DOHH2 (cell line): ENCODE measurements around the gene UBE2S.

Source experiments
- H3F3A ChIP-seq: fragments of 200-600 bp; sonication (generic), shearing (Covaris generic); 2 replicates; pipeline ENCODE4 v1.6.0; 2016; ENCODE audit warnings: antibody characterized with exemption, mild to moderate bottlenecking; ENCODE audit not compliant: control insufficient read depth, insufficient read depth
- H3K27ac ChIP-seq: fragments of 200-600 bp; sonication (generic); 2 replicates; pipeline ENCODE4 v1.5.1; 2014; ENCODE audit warnings: low read depth, mild to moderate bottlenecking, low read length, moderate library complexity
- H3K27me3 ChIP-seq: fragments of 200-600 bp; sonication (generic); 2 replicates; pipeline ENCODE4 v1.6.1; 2014; ENCODE audit warnings: mild to moderate bottlenecking, low read length, mixed read lengths; ENCODE audit not compliant: control insufficient read depth
- H3K36me3 ChIP-seq: fragments of 200-600 bp; sonication (generic); 2 replicates; pipeline ENCODE4 v1.6.1; 2014; ENCODE audit warnings: mild to moderate bottlenecking, low read length, moderate library complexity, mixed read lengths; ENCODE audit not compliant: control insufficient read depth
- H3K4me1 ChIP-seq: fragments of 200-600 bp; sonication (generic); 2 replicates; pipeline ENCODE4 v1.6.1; 2014; ENCODE audit warnings: mild to moderate bottlenecking, low read length, mixed read lengths; ENCODE audit not compliant: control insufficient read depth
- H3K4me2 ChIP-seq: fragments of 200-600 bp; sonication (generic); 2 replicates; pipeline ENCODE4 v1.6.0; 2014; ENCODE audit warnings: mild to moderate bottlenecking, low read length, moderate library complexity
- H3K4me3 ChIP-seq: fragments of 200-600 bp; sonication (generic); 2 replicates; pipeline ENCODE4 v1.5.1; 2014; ENCODE audit warnings: mild to moderate bottlenecking, low read length, mixed read lengths
- H3K79me2 ChIP-seq: fragments of 200-600 bp; sonication (generic); 2 replicates; pipeline ENCODE4 v1.6.1; 2014; ENCODE audit warnings: mild to moderate bottlenecking, low read length, mixed read lengths; ENCODE audit not compliant: control insufficient read depth
- H3K9me2 ChIP-seq: fragments of 200-600 bp; sonication (generic); replicated peaks from 2 replicates; pipeline ENCODE4 v1.6.1; 2014; ENCODE audit warnings: mild to moderate bottlenecking, low read length, mixed read lengths; ENCODE audit not compliant: control insufficient read depth
- H3K9me3 ChIP-seq: fragments of 200-600 bp; sonication (generic); 2 replicates; pipeline ENCODE4 v1.6.1; 2014; ENCODE audit warnings: antibody characterized with exemption, low read length, mixed read lengths; ENCODE audit not compliant: control insufficient read depth, insufficient read depth
- H4K20me1 ChIP-seq: fragments of 200-600 bp; sonication (generic); 2 replicates; pipeline ENCODE4 v1.6.0; 2014; ENCODE audit warnings: low read depth, mild to moderate bottlenecking, antibody characterized with exemption, low read length, moderate library complexity; ENCODE audit not compliant: control insufficient read depth, insufficient read depth
- EZH2phosphoT487 ChIP-seq: fragments of 200-600 bp; sonication (generic); IDR thresholded peaks from 2 replicates; pipeline ENCODE4 v1.6.1; 2017; ENCODE audit warnings: borderline replicate concordance, mild to moderate bottlenecking, antibody characterized with exemption, low read length, moderate library complexity, mixed read lengths
- TF ChIP-seq, protein P1 (sequence below): fragments of 200-600 bp; sonication (generic); IDR thresholded peaks from one replicate; pipeline ENCODE4 v1.5.1; 2014; ENCODE audit warnings: antibody characterized with exemption, mild to moderate bottlenecking, low read depth, low read length; ENCODE audit not compliant: poor library complexity, severe bottlenecking

UBE2S gene

DNA sequence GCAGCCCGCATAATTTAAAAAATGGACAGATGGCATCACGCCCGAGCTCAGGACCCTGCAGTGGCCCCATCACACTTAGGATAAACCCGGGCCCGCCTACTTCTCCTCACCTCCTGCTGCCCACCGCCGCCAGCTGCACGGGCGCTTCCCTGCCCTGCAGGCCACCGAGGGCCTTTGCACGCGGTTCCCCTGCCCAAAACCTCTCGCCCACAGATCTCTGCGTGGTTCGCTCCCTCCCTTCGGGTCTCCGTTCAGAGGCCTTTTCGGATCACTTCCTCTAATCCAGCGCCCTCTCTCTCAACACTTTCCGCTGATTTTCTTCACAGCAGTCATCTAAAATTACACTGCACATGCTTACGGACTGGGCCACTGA is 33.7 kb upstream of the UBE2S start:
- no peak overlapping the region for H3K4me3 ChIP-seq
- peaks cover 32% of the 10 kb centered on the region for H3K27me3 ChIP-seq
- H3K4me2 ChIP-seq, result peak overlapping the region; percentile 42

DNA sequence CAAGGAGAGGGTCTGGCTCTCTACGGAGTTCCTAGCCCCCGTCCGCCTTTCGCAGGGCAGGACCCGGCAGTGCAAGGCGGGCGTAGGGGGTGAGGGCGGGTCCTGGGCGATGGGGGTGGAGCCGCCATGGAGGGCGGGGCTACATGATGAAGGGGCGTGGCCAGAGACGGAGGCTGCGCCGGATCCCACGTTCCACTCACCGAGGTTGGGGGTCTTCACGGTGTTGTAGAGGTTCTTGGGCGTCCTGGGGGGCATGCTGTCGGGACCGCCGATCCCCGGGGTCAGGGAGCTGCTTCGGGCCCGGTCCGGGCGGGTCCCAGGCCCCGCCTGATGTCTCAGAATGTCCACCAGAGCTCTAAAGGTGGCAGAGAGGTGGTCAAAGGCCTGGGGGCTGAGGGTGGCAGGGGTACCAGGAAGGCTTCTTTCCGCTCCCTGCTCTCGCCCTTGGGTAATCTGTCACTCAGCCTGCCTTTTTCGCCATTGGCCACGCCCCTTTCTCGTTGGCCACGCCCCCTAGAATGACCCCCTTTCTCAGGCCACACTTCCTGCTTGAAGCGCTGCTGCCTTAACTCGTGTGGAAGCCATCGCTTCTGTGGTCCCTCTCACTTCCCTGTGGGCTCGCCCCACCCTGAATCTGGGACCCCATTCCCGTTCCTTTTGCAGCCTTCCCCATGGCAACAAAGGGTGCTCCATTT is 33.0 kb upstream of the UBE2S start:
- H3K4me2 ChIP-seq, result peak overlapping the region; percentile 42
- H3K27me3 ChIP-seq, result peaks cover 32% of the 10 kb centered on the region
- no peaks in the 10 kb centered on the region for H3K36me3 ChIP-seq
- H4K20me1 ChIP-seq, result no peaks in the 10 kb centered on the region; the same call in 1 of the 2 replicates
- TF ChIP-seq, protein P1, sequence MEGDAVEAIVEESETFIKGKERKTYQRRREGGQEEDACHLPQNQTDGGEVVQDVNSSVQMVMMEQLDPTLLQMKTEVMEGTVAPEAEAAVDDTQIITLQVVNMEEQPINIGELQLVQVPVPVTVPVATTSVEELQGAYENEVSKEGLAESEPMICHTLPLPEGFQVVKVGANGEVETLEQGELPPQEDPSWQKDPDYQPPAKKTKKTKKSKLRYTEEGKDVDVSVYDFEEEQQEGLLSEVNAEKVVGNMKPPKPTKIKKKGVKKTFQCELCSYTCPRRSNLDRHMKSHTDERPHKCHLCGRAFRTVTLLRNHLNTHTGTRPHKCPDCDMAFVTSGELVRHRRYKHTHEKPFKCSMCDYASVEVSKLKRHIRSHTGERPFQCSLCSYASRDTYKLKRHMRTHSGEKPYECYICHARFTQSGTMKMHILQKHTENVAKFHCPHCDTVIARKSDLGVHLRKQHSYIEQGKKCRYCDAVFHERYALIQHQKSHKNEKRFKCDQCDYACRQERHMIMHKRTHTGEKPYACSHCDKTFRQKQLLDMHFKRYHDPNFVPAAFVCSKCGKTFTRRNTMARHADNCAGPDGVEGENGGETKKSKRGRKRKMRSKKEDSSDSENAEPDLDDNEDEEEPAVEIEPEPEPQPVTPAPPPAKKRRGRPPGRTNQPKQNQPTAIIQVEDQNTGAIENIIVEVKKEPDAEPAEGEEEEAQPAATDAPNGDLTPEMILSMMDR, result no peak
- no peak for TF ChIP-seq EZH2phosphoT487
- H3F3A ChIP-seq, result peaks cover 5% of the 10 kb centered on the region; the same call in 1 of the 2 replicates
- no peaks in the 10 kb centered on the region for H3K9me3 ChIP-seq
- H3K27ac ChIP-seq, result no peak overlapping the region
- H3K79me2 ChIP-seq, result no peaks in the 10 kb centered on the region
- no peak overlapping the region for H3K4me3 ChIP-seq
- no peaks in the 10 kb centered on the region for H3K9me2 ChIP-seq
- peaks cover 15% of the 10 kb centered on the region for H3K4me1 ChIP-seq

More for the DNA sequence above, 33.7 kb upstream of the UBE2S start:
- Histone ChIP-seq H3K9me3 (no peaks in the 10 kb centered on the region), H3K36me3 (no peaks in the 10 kb centered on the region), H4K20me1 (no peaks in the 10 kb centered on the region; the same call in 1 of the 2 replicates), H3K27ac (no peak overlapping the region), H3K9me2 (no peaks in the 10 kb centered on the region), H3K4me1 (peaks cover 15% of the 10 kb centered on the region), H3K79me2 (no peaks in the 10 kb centered on the region), H3F3A (peaks cover 5% of the 10 kb centered on the region; the same call in 1 of the 2 replicates)
- TF ChIP-seq EZH2phosphoT487, result no peak
- TF ChIP-seq, protein P1, result no peak

DNA sequence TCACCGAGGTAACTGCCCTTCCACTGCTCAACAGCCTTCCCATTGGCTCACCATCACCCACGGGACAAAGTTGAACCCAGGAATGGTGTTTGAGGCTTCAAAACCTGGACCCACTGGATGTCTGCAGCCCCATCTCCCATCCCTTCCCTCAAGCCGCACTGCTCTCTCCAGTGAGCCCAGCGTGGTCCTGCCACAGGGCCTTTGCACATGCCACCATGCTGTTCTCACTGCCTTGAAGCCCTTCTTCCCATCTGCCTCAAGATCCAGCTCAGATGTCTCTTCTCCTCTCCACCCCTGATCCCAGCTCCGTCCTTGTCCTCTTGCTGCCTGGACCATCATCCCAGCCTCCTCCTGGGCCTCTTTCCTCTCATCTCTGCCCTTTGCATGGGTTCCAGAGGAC is 31.5 kb upstream of the UBE2S start:
- no peak overlapping the region for H3K4me2 ChIP-seq

More for the DNA sequence above, 31.5 kb upstream of the UBE2S start:
- Histone ChIP-seq H3K4me3 (no peak overlapping the region), H3K27me3 (peaks cover 25% of the 10 kb centered on the region), H3K36me3 (no peaks in the 10 kb centered on the region), H3F3A (peaks cover 5% of the 10 kb centered on the region; the same call in 1 of the 2 replicates), H3K4me1 (peaks cover 15% of the 10 kb centered on the region), H3K79me2 (no peaks in the 10 kb centered on the region), H3K27ac (no peak overlapping the region), H3K9me3 (no peaks in the 10 kb centered on the region), H4K20me1 (no peaks in the 10 kb centered on the region; the same call in 1 of the 2 replicates), H3K9me2 (no peaks in the 10 kb centered on the region)
- no peak for TF ChIP-seq EZH2phosphoT487
- TF ChIP-seq, protein P1, result no peak
